CD4-positive, CD25-positive, alpha-beta regulatory T cell (primary cell): Measurements from ENCODE around the gene PARG. TPM values are rescaled to one million over a fixed set of nuclear protein-coding genes. Genes with fewer than 3 reads are reported as not detected.
"Not testable (repeated sequence)": the region's sequence is repeated elsewhere in the genome, so short reads cannot be mapped to it uniquely, and the experiment has no call there.

Experiments used
- ATAC-seq, 2 donors: fragments of 150-1000 bp; cut with Tn5 transposase; one replicate each; pipeline ENCODE4 v1.10.0; 2021; ENCODE audit warnings: low read depth in 2 of 2, moderate number of reproducible peaks in 2 of 2, moderate library complexity in 1 of 2
- DNase-seq, 3 donors: peaks; one replicate each; pipeline versions ENCODE4 v3.0.0 to v3.0.0-alpha.2; 2012 to 2022; ENCODE audit warnings: mixed read lengths in 1 of 3
- H3K27ac ChIP-seq: one replicate; pipeline ENCODE4 v1.7.0; 2013; ENCODE audit warnings: mild to moderate bottlenecking, low read length; ENCODE audit not compliant: insufficient read depth, poor library complexity, severe bottlenecking
- H3K27me3 ChIP-seq: one replicate; pipeline ENCODE4 v1.7.0; 2013; ENCODE audit warnings: low read length; ENCODE audit not compliant: control insufficient read depth, insufficient read depth
- H3K36me3 ChIP-seq: one replicate; pipeline ENCODE4 v1.7.0; 2013; ENCODE audit warnings: mild to moderate bottlenecking, low read length, moderate library complexity; ENCODE audit not compliant: control insufficient read depth, insufficient read depth
- H3K4me1 ChIP-seq: 2 replicates; pipeline ENCODE4 v1.7.0; 2013; ENCODE audit warnings: mild to moderate bottlenecking, low read length; ENCODE audit not compliant: insufficient read depth, control insufficient read depth, poor library complexity, severe bottlenecking
- H3K4me3 ChIP-seq: one replicate; pipeline ENCODE4 v1.7.0; 2013; ENCODE audit warnings: low read depth, mild to moderate bottlenecking, low read length, moderate library complexity
- H3K9me3 ChIP-seq, 2 experiments: 1 replicate in 1 of 2; 2 replicates in 1 of 2; pipeline ENCODE4 v1.7.0; 2013; ENCODE audit warnings: low read length in 2 of 2, mild to moderate bottlenecking in 1 of 2, moderate library complexity in 1 of 2; ENCODE audit not compliant: control insufficient read depth in 2 of 2
- H3K27ac Mint-ChIP-seq, 3 donors: one replicate each; pipeline ENCODE4 v1.8.0; 2020 to 2022; ENCODE audit warnings: mild to moderate bottlenecking in 3 of 3, mixed read lengths in 3 of 3, moderate library complexity in 2 of 3
- H3K27me3 Mint-ChIP-seq: one replicate; pipeline ENCODE4 v1.8.0; 2022; ENCODE audit warnings: mild to moderate bottlenecking, mixed read lengths
- H3K36me3 Mint-ChIP-seq: one replicate; pipeline ENCODE4 v1.8.0; 2020; ENCODE audit warnings: mixed read lengths
- H3K4me1 Mint-ChIP-seq, 4 donors: one replicate each; pipeline ENCODE4 v1.8.0; 2020 to 2022; ENCODE audit warnings: mixed read lengths in 4 of 4, mild to moderate bottlenecking in 1 of 4
- H3K4me3 Mint-ChIP-seq, 4 donors: one replicate each; pipeline ENCODE4 v1.8.0; 2020 to 2022; ENCODE audit warnings: mild to moderate bottlenecking in 4 of 4, mixed read lengths in 4 of 4, moderate library complexity in 3 of 4
- H3K9me3 Mint-ChIP-seq, 7 donors: one replicate each; pipeline ENCODE4 v1.8.0; 2020 to 2022; ENCODE audit warnings: mixed read lengths in 7 of 7, mild to moderate bottlenecking in 3 of 7, moderate library complexity in 2 of 7
- polyA plus RNA-seq, 4 donors: library from polyadenylated mRNA; unstranded; fragments of 300-500 nt; fragmentation: Illumina TruSeq; gene quantifications; one replicate each; pipeline ENCODE4 v1.2.3, GENCODE V29; 2021
- total RNA-seq: library from RNA; stranded (reverse); gene quantifications from one replicate; pipeline ENCODE4 v1.2.3, GENCODE V29; 2022

Gene PARG
- total and polyA plus RNA-seq, 5 donors from 2014 or later = 9.7 to 30.4 (median 12.9) TPM

DNA sequence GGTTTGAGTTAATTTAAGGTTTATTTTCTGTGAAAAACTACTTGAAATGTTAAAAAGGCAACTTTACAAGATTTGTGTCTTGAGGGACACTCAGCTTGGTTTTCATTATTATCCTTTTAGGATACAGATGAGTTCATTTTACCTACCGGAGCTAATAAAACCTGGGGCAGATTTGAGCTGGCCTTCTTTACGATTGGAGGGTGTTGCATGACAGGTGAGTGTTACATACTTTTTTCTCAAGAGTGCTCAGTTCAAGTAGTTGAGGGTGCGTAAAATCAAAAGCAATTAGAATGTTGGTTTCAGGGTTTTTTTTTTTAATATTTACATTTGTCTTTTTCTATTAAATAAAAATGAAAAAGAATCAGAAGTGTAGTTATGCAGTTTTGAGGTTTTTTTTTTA lies 10.2 kb upstream of the PARG start:
- not testable (repeated sequence) for H3K4me3 Mint-ChIP-seq, H3K27ac Mint-ChIP-seq, H3K27me3 Mint-ChIP-seq, H3K9me3 ChIP-seq, ATAC-seq, H3K27me3 ChIP-seq, H3K27ac ChIP-seq, H3K4me1 ChIP-seq, H3K9me3 Mint-ChIP-seq, DNase-seq, H3K4me3 ChIP-seq
- peaks cover 0 to 15% (median 3%) of the 10 kb centered on the region in 4 donors for H3K4me1 Mint-ChIP-seq
- H3K36me3 ChIP-seq = peaks cover 12% of the 10 kb centered on the region
- peaks cover 14% of the 10 kb centered on the region for H3K36me3 Mint-ChIP-seq

DNA sequence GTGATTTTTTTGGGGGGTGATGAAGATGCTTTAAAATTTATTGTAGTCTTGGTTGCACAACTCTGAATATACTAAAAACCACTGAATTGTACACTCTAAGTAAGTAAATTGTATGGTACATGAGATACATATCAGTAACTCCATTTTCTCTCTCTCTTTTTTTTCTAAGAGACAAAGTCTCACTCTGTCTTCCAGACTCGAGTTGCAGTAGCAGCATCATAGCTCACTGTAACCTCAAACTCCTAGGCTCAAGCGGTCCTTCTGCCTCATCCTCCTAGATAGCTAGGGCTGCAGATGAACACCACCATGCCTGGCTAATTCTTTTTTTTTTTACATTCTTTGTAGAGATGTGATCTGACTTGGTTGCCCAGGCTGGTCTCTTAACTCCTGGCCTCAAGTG lies 6.9 kb upstream of the PARG start:
- H3K4me3 Mint-ChIP-seq, H3K9me3 Mint-ChIP-seq, ATAC-seq, H3K4me1 ChIP-seq, H3K27me3 ChIP-seq, H3K27me3 Mint-ChIP-seq, DNase-seq, H3K4me3 ChIP-seq, H3K9me3 ChIP-seq, H3K36me3 ChIP-seq, H3K27ac Mint-ChIP-seq, H3K27ac ChIP-seq, H3K36me3 Mint-ChIP-seq: not testable (repeated sequence)
- H3K4me1 Mint-ChIP-seq = peaks cover 5 to 16% (median 10%) of the 10 kb centered on the region in 4 donors

DNA sequence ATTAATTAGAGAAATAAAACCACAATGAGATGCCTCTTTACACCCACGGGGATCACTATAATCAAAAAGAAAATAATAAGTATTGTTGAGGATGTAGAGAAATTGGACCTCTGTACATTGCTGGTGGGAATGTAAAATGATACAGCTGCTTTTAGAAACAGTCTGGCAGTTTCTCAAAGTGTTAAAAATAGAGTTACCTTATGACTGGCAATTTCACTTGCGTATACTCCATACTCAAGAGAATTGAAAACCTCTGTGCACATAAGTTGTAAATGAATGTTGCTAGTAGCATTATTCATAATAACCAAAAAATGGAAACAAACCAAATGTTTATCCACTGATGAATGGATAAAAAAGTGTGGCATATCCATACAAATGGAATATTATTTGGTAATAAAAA lies 6.3 kb upstream of the PARG start:
- not testable (repeated sequence) for DNase-seq, H3K36me3 Mint-ChIP-seq, H3K9me3 Mint-ChIP-seq, H3K27me3 Mint-ChIP-seq, ATAC-seq, H3K36me3 ChIP-seq, H3K27ac Mint-ChIP-seq, H3K4me3 ChIP-seq, H3K27ac ChIP-seq, H3K4me3 Mint-ChIP-seq, H3K9me3 ChIP-seq, H3K4me1 ChIP-seq, H3K27me3 ChIP-seq
- peaks cover 5 to 18% (median 12%) of the 10 kb centered on the region in 4 donors for H3K4me1 Mint-ChIP-seq

DNA sequence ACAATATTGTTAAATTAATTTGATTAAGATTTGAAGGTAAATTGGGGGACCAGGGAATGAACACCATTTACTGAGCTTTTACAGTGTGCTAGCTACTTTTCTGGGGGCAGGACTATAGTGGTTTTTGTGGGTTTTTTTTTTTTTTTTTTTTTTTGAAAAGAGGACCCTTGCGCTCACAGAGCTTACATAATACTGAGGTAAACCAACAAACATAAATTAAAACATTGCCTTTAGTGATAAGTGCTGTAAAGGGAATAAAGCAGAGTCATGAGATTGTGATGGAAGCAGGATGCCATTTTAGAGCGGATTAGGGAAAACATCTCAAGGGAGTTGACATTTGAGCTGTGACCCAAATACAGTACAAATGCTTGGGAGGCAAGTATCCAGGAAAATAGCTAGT lies 1.8 kb upstream of the PARG start:
- not testable (repeated sequence) for H3K27ac Mint-ChIP-seq, H3K36me3 Mint-ChIP-seq, H3K27ac ChIP-seq, DNase-seq, ATAC-seq, H3K27me3 Mint-ChIP-seq, H3K36me3 ChIP-seq, H3K27me3 ChIP-seq, H3K9me3 Mint-ChIP-seq, H3K9me3 ChIP-seq, H3K4me3 ChIP-seq
- peaks cover 16% of the 10 kb centered on the region for H3K4me1 ChIP-seq
- peak overlapping the region in 3 of 4 donors; percentile 66 to 100 (median 100) for H3K4me3 Mint-ChIP-seq
- H3K4me1 Mint-ChIP-seq = peaks cover 17 to 44% (median 29%) of the 10 kb centered on the region in 4 donors

DNA sequence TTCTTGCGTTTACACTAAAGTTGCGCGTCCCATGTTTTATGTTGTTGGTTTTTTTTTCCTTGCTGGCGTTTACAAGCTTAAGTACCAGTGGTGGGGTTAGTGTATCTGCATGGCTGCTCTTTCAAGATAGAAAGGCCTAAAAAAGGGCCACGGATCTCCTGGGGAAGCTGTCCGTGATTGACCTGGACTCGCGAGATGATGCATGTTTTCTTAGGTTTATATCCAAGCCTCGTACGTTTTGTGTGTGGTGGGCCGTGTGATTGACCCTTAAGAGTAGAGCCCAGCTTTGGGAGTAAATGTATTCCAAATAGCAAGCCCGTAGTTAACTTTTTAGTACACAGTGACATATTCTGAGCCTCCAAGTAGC lies 495 bp upstream of the PARG start:
- Histone ChIP-seq H3K4me1 (peaks cover 16% of the 10 kb centered on the region), H3K27ac (peak overlapping the region; percentile 55), H3K4me3 (peak overlapping the region; percentile 94)
- H3K27ac Mint-ChIP-seq = peak overlapping the region; percentile 91 to 98 (median 91)
- DNase-seq = peak in 1 of 3 donors; percentile 12
- H3K36me3 Mint-ChIP-seq, H3K9me3 Mint-ChIP-seq, H3K27me3 ChIP-seq, H3K27me3 Mint-ChIP-seq, ATAC-seq, H3K9me3 ChIP-seq, H3K36me3 ChIP-seq: not testable (repeated sequence)
- peaks cover 19 to 53% (median 34%) of the 10 kb centered on the region in 4 donors for H3K4me1 Mint-ChIP-seq
- peak overlapping the region; percentile 100 for H3K4me3 Mint-ChIP-seq

DNA sequence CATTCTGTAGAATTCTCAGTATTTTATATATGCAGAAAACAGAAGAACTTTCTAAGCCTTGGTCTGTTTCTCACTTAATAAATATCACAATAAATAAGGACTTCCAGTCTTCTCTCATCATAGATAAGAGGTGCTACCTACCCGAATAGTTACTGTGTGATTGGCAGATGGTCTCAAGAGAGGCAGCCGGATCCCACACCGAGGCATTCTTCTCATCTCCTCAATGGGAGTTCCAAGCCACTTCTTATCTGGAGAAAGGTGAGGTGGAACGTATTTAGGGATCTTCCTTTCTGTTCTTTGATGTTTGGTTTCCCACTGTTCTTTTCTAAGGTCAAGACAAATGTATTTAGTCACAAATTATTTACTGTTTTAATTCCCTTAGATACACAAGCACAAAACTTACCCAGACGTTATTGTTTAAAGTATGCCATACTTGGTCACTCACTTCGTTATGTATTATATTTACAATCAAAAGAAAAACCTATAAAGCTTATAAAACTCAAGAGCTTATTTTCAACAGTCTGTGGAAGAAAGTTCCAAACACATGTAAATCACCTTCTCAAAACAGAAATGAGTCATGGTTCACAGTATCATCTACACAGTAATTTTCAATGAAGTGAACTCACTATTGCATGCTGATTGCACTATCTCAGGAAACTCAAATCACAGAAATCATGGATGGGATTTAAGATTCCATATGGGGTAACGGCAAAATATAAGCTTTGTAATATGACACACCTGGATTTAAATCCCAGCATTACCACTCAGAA lies 9.7 kb downstream of the PARG start:
- not testable (repeated sequence) for H3K27ac Mint-ChIP-seq, H3K9me3 ChIP-seq, ATAC-seq, H3K27ac ChIP-seq, H3K4me1 ChIP-seq, H3K9me3 Mint-ChIP-seq, H3K36me3 Mint-ChIP-seq, H3K4me3 Mint-ChIP-seq, H3K4me3 ChIP-seq, H3K27me3 Mint-ChIP-seq, H3K36me3 ChIP-seq, DNase-seq, H3K27me3 ChIP-seq
- H3K4me1 Mint-ChIP-seq = peaks cover 0 to 12% (median 4%) of the 10 kb centered on the region in 4 donors

DNA sequence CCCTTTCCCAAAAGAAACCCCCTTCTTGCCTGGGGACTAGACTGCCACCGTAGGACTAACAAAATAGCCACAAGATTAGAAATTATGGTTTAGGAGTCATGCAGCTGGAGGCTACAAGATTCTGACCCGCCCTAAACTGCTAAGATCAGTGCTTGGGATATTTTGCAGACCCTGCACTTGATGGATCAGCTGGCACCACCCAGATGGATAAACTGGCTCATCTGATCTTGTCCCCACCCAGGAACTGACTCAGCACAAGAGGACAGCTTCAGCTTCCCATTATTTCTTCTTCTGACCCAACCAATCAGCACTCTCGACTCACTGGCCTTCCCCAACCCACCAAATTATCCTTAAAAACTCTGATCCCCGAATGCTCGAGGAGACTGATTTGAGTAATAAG lies 10.6 kb downstream of the PARG start:
- H3K9me3 ChIP-seq, H3K4me1 Mint-ChIP-seq, ATAC-seq, H3K27ac ChIP-seq, H3K36me3 ChIP-seq, H3K4me3 ChIP-seq, H3K4me3 Mint-ChIP-seq, H3K9me3 Mint-ChIP-seq, H3K27ac Mint-ChIP-seq, H3K27me3 ChIP-seq, H3K4me1 ChIP-seq, H3K27me3 Mint-ChIP-seq, DNase-seq: not testable (repeated sequence)
- peaks cover 12% of the 10 kb centered on the region for H3K36me3 Mint-ChIP-seq

DNA sequence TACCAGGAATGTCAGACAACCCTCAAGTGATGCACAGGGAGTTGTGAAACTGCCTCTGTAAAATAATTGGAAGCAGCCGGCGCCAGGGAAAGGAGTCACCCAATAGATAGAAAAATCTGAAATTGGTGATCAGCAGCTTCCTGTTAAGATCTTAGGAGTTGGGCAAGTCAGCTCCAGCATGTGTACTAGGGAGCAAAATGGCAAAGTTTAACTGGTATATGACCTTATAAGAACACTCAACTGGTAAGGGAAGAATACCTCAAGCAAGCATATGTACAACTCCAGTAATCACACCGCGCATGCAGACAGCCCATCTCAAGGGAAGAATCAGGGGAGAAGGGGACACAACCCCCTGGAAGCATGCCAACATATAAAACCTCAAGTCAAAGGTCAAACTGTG lies 18.3 kb downstream of the PARG start:
- not testable (repeated sequence) for H3K27me3 Mint-ChIP-seq, H3K27ac Mint-ChIP-seq, H3K36me3 ChIP-seq, H3K4me3 ChIP-seq, ATAC-seq, H3K27me3 ChIP-seq, H3K9me3 ChIP-seq, H3K4me3 Mint-ChIP-seq, DNase-seq, H3K9me3 Mint-ChIP-seq, H3K27ac ChIP-seq, H3K4me1 Mint-ChIP-seq, H3K4me1 ChIP-seq
- H3K36me3 Mint-ChIP-seq = peaks cover 14% of the 10 kb centered on the region
